ENCODE measurements around the gene PGA3.

Gene PGA3

GRCh38 chr11:61160487-61161189 is 42.7 kb upstream of the PGA3 start:
- TF ChIP-seq CTCF (conservative IDR thresholded peaks at IDR 0.05; ENCODE audit: control insufficient read depth, insufficient read depth, low read depth, low read length) = no peak
- DNase-seq (ENCODE audit: low read depth) = peak; percentile 20
- H3K4me3 ChIP-seq (ENCODE audit: control insufficient read depth, low read depth, low read length) = peak overlapping the region; percentile 75

- TF ChIP-seq CTCF (conservative IDR thresholded peaks at IDR 0.05; ENCODE audit: control insufficient read depth, insufficient read depth, low read depth, low read length) = no peak
- H3K4me3 ChIP-seq (ENCODE audit: control insufficient read depth, low read depth, low read length) = peak within 1 kb of the TSS; percentile 75
- DNase-seq (ENCODE audit: low read depth) = peak; percentile 78
Observed at GRCh38 chr11:61161190-61162091, 41.9 kb upstream of the PGA3 start, which contains the start of gene VPS37C. Gene VPS37C, minus strand, starts transcription at chr11:61161426. Its CDS starts 22,597 bp downstream, at chr11:61138829.

GRCh38 chr11:61162092-61162941 is 41.0 kb upstream of the PGA3 start:
- H3K4me3 ChIP-seq (ENCODE audit: control insufficient read depth, low read depth, low read length) = peak overlapping the region; percentile 75
- no peak for TF ChIP-seq CTCF (conservative IDR thresholded peaks at IDR 0.05; ENCODE audit: control insufficient read depth, insufficient read depth, low read depth, low read length)
- DNase-seq (ENCODE audit: low read depth) = peak; percentile 61

- DNase-seq (ENCODE audit: low read depth) = no peak
- TF ChIP-seq CTCF (conservative IDR thresholded peaks at IDR 0.05; ENCODE audit: control insufficient read depth, insufficient read depth, low read depth, low read length) = no peak
- no peak overlapping the region for H3K4me3 ChIP-seq (ENCODE audit: control insufficient read depth, low read depth, low read length)
Observed at GRCh38 chr11:61163021-61163420, 40.3 kb upstream of the PGA3 start.

DNA sequence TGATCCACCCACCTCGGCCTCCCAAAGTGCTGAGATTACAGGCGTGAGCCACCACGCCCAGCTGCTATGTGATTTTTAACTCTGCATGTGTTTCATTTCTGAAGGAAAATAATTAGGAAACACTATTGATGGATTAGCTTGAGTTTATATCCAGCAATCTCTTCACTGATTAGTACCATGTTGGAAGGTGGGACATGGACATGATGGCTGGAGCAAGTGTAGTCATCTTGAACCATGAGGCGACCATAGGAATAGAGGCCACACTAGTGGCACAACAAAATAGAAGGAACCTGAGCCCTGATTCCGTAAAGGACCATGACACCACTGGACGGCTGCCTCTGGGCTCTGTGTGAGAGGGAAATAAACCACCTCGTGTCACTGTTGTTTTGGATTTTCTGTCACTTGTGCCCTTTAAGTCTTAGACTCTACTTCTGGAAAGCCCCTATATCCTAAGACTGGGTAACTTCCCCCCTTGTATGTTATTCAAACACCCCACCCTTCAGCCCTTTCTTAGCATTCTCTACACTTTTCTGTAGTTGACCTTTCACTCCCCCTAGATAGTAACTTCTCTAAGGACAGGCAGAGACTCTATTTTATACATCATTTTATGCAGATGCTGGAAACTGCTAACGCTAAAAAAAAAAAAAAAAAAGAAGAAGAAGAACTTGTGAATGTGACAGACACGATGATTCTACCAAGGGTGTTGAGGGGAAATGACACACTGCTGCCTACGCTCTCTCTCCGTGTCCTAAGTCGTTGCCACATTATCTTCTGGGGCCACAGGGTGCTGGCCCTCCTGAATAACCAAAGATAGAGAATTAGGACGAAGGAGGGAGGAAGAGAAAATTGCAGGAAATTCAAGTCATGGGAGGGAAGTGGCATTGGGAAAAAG is 39.4 kb upstream of the PGA3 start:
- TF ChIP-seq CTCF (conservative IDR thresholded peaks at IDR 0.05; ENCODE audit: control insufficient read depth, insufficient read depth, low read depth, low read length) = no peak
- DNase-seq (ENCODE audit: low read depth) = no peak
- no peak overlapping the region for H3K4me3 ChIP-seq (ENCODE audit: control insufficient read depth, low read depth, low read length)

Measured in fibroblast of mammary gland (primary cell).